ENCODE measurements around the gene UBE2E3. TPM values are rescaled to one million over a fixed set of nuclear protein-coding genes. Genes with fewer than 3 reads are reported as not detected.

UBE2E3 gene
- total RNA-seq, 1 donor from 2014 or later: 379 TPM

DNA sequence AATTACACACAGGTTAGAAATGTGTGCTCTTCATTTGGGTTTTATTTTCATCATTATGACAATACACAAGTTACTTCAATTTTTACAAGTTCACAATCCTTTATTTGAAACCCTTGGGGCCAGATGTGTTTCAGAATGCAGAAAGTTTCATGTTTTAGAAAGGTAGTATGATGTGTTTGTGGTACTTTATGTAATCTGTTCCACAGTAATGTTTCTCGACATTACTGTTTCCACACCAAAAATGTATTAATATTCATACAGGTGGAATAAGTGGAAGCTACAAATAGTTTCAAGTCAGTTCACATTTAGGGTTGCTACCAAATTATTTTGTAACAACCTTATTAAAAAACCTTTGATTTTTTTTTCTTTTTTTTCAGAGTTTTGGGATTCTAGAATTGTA lies 10.4 kb downstream of the UBE2E3 start:
- Histone ChIP-seq H2AFZ (replicated peaks) (no peak overlapping the region), H3K9me3 (ENCODE audit: low read depth) (no peaks in the 10 kb centered on the region), H3K4me1 (peaks cover 16% of the 10 kb centered on the region), H4K20me1 (ENCODE audit: low read depth) (peaks cover 22% of the 10 kb centered on the region), H3F3A (ENCODE audit: low read depth) (no peaks in the 10 kb centered on the region), H3K79me2 (ENCODE audit: low read depth) (peaks cover 100% of the 10 kb centered on the region), H3K9ac (no peak overlapping the region), H3K27me3 (no peaks in the 10 kb centered on the region), H3K36me3 (no peaks in the 10 kb centered on the region), H3K27ac (no peak overlapping the region), H3K4me3 (no peak overlapping the region), H3K4me2 (no peak overlapping the region)
- TF ChIP-seq EZH2phosphoT487 (IDR thresholded peaks at IDR 0.05) (no peak), EZH2 (IDR thresholded peaks at IDR 0.05) (no peak)
- TF ChIP-seq, protein P1, sequence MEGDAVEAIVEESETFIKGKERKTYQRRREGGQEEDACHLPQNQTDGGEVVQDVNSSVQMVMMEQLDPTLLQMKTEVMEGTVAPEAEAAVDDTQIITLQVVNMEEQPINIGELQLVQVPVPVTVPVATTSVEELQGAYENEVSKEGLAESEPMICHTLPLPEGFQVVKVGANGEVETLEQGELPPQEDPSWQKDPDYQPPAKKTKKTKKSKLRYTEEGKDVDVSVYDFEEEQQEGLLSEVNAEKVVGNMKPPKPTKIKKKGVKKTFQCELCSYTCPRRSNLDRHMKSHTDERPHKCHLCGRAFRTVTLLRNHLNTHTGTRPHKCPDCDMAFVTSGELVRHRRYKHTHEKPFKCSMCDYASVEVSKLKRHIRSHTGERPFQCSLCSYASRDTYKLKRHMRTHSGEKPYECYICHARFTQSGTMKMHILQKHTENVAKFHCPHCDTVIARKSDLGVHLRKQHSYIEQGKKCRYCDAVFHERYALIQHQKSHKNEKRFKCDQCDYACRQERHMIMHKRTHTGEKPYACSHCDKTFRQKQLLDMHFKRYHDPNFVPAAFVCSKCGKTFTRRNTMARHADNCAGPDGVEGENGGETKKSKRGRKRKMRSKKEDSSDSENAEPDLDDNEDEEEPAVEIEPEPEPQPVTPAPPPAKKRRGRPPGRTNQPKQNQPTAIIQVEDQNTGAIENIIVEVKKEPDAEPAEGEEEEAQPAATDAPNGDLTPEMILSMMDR (IDR thresholded peaks at IDR 0.05): no peak
- Mint-ChIP-seq H3K36me3 (peaks cover 55% of the 10 kb centered on the region), H3K27ac (no peak overlapping the region), H3K4me3 (no peak overlapping the region), H3K9me3 (peaks cover 20% of the 10 kb centered on the region), H3K4me1 (peaks cover 18% of the 10 kb centered on the region), H3K27me3 (ENCODE audit: insufficient read depth, low read depth) (no peaks in the 10 kb centered on the region)
- DNase-seq (ENCODE audit: low spot score): no peak

DNA sequence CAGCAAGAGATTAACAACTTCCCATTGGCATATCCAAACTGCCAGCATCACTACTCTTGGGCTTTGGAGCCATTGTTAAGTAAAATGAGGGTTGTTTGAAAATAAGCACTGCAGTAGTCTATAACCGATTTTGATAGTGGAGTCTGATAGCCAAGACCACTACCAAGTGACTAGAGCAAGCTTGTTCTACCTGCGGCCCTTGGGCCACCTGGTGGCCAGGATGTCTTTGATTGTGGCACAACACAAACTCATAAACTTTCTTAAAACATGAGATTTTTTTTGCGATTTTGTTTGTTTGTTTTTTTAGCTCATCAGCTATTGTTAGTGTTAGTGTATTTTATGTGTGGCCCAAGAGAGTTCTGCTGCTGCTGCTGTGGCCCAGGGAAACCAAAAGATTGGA lies 11.0 kb downstream of the UBE2E3 start:
- H3K79me2 ChIP-seq (ENCODE audit: low read depth): peaks cover 100% of the 10 kb centered on the region
- no peaks in the 10 kb centered on the region for H3K9me3 ChIP-seq (ENCODE audit: low read depth)
- peaks cover 12% of the 10 kb centered on the region for H3K4me1 ChIP-seq
- Mint-ChIP-seq H3K4me3 (no peak overlapping the region), H3K27me3 (ENCODE audit: insufficient read depth, low read depth) (no peaks in the 10 kb centered on the region), H3K36me3 (peaks cover 54% of the 10 kb centered on the region), H3K27ac (no peak overlapping the region), H3K4me1 (peaks cover 13% of the 10 kb centered on the region), H3K9me3 (peaks cover 20% of the 10 kb centered on the region)
- DNase-seq (ENCODE audit: low spot score): no peak
- no peaks in the 10 kb centered on the region for H3K27me3 ChIP-seq
- no peak overlapping the region for H2AFZ ChIP-seq (replicated peaks)
- no peaks in the 10 kb centered on the region for H3F3A ChIP-seq (ENCODE audit: low read depth)
- TF ChIP-seq EZH2 (IDR thresholded peaks at IDR 0.05) (no peak), EZH2phosphoT487 (IDR thresholded peaks at IDR 0.05) (no peak)
- TF ChIP-seq, protein P1 (IDR thresholded peaks at IDR 0.05): peak; percentile 13
- H3K27ac ChIP-seq: no peak overlapping the region
- H3K4me3 ChIP-seq: no peak overlapping the region
- no peak overlapping the region for H3K4me2 ChIP-seq
- no peaks in the 10 kb centered on the region for H3K36me3 ChIP-seq
- no peak overlapping the region for H3K9ac ChIP-seq
- peaks cover 28% of the 10 kb centered on the region for H4K20me1 ChIP-seq (ENCODE audit: low read depth)

DNA sequence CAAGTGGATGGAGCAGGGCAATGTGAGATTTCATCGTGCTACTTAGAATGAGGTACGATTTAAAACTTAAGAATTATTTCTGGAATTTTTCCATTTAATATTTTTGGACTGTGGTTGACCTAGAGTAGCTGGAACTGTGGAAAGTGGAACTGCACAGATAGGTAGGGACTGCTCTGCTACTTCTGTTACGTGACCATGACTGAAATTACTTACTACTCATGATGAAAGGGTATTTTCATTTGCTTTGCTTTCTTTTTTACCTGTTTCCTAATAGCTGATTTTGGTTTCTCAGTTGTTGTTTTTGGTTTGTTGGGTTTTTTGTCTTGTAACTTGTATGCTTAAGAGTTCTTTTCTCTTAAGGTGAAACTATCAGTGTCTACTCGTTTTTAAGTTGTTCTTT lies 11.4 kb downstream of the UBE2E3 start:
- peaks cover 12% of the 10 kb centered on the region for H3K4me1 Mint-ChIP-seq
- Histone ChIP-seq H3K36me3 (no peaks in the 10 kb centered on the region), H3F3A (ENCODE audit: low read depth) (no peaks in the 10 kb centered on the region), H3K9ac (no peak overlapping the region), H3K4me3 (no peak overlapping the region), H3K4me2 (no peak overlapping the region), H3K9me3 (ENCODE audit: low read depth) (no peaks in the 10 kb centered on the region), H3K27me3 (no peaks in the 10 kb centered on the region), H3K4me1 (peaks cover 12% of the 10 kb centered on the region), H3K79me2 (ENCODE audit: low read depth) (peaks cover 100% of the 10 kb centered on the region), H2AFZ (replicated peaks) (no peak overlapping the region), H4K20me1 (ENCODE audit: low read depth) (peaks cover 30% of the 10 kb centered on the region), H3K27ac (no peak overlapping the region)
- H3K9me3 Mint-ChIP-seq: peaks cover 20% of the 10 kb centered on the region
- TF ChIP-seq EZH2 (IDR thresholded peaks at IDR 0.05) (no peak), EZH2phosphoT487 (IDR thresholded peaks at IDR 0.05) (no peak)
- TF ChIP-seq, protein P1 (IDR thresholded peaks at IDR 0.05): no peak
- no peaks in the 10 kb centered on the region for H3K27me3 Mint-ChIP-seq (ENCODE audit: insufficient read depth, low read depth)
- no peak for DNase-seq (ENCODE audit: low spot score)
- no peak overlapping the region for H3K27ac Mint-ChIP-seq
- no peak overlapping the region for H3K4me3 Mint-ChIP-seq
- H3K36me3 Mint-ChIP-seq: peaks cover 56% of the 10 kb centered on the region
